CD4-positive, alpha-beta T cell treated with Interleukin-15 for 1 hour (primary cell): ENCODE data around the gene LONP1.
"Not testable (repeated sequence)": the region's sequence is repeated elsewhere in the genome, so short reads cannot be mapped to it uniquely, and the experiment has no call there.

Source experiments
- DNase-seq: peaks from one replicate; pipeline ENCODE4 v3.0.0-alpha.2; 2020

LONP1 gene, protein sequence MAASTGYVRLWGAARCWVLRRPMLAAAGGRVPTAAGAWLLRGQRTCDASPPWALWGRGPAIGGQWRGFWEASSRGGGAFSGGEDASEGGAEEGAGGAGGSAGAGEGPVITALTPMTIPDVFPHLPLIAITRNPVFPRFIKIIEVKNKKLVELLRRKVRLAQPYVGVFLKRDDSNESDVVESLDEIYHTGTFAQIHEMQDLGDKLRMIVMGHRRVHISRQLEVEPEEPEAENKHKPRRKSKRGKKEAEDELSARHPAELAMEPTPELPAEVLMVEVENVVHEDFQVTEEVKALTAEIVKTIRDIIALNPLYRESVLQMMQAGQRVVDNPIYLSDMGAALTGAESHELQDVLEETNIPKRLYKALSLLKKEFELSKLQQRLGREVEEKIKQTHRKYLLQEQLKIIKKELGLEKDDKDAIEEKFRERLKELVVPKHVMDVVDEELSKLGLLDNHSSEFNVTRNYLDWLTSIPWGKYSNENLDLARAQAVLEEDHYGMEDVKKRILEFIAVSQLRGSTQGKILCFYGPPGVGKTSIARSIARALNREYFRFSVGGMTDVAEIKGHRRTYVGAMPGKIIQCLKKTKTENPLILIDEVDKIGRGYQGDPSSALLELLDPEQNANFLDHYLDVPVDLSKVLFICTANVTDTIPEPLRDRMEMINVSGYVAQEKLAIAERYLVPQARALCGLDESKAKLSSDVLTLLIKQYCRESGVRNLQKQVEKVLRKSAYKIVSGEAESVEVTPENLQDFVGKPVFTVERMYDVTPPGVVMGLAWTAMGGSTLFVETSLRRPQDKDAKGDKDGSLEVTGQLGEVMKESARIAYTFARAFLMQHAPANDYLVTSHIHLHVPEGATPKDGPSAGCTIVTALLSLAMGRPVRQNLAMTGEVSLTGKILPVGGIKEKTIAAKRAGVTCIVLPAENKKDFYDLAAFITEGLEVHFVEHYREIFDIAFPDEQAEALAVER

DNA sequence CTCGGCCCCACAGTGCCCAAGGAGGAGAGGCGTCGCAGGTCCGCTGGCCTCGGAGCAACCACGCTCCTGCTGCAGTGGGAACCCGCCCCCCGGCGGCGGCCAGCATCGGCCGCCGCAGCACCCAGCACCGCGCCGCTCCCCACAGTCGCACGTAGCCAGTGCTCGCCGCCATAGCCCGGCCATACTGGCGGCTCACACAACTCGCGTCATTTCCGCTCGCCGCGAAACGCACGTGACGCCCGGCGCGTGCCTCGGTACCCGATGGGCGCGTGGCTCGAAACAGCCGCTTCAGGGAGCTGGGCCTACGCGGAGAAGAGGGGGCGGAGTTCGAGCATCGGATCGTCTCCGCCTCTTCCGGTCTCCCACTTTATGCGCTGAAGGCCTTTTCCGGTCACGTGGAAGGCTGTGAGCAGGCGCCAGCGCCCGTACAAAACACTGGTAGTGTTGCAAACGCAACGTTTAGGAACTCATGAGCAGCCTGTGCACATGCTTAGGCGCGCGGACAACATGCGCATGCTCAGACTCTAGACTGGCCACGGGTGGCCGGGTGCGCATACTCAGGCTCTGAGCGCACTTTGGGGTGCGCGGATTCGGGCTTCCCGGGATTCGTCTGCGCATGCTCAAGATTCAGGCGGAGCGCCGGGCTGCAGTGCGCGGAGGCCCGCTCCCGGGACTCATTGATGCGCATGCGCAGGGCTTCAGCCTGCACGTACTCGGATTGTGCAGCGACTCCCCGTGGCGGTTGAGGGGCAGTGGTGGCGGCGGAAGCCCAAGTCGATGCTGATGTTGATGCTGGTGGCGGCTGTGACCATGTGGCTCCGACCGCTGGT is at the start of gene LONP1, which contains the start of gene CATSPERD:
Gene LONP1 (minus strand): TSS at position 186 of the 830 bp plus-strand sequence. CDS start 14 bp downstream, at position 172.
Gene CATSPERD (plus strand): TSS at position 677 of the 830 bp plus-strand sequence. CDS start 101 bp downstream, at position 778.
- peak; percentile 99 for DNase-seq

DNA sequence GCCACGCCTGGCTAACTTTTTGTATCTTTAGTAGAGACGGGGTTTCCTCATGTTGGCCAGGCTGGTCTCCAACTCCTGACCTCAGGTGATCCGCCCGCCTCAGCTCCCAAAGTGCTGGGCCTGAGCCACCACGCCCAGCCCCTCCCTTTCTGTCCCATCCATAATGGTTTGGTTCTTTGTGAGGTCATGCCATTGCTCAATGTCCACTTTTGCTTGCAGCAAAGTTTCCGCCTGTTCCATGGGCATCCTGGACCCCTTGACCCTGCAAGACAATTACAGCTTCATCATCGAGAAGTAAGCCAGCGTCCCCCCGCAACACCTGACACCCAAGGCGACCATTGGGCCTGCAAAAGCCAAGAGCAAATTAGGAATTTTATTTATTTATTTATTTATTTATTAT is 48.0 kb upstream of the LONP1 start:
- DNase-seq: no peak

DNA sequence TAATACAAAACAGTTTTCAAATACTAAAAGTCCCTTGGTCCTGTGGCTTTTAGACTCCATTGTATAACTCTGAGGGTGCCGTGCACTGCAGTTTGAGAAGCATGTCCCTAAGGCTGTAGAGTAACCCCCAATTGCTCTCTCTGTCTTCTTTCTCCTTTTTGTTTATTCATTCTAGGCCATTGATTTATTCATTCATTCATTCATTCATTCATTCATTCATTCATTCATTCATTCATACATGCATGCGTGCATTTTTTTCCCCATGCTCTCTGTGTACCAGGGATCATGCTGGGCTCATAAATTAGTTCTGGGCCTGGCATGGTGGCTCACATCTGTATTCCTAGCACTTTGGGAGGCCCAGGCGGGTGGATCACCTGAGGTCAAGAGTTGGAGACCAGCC is 45.3 kb upstream of the LONP1 start:
- DNase-seq: no peak

DNA sequence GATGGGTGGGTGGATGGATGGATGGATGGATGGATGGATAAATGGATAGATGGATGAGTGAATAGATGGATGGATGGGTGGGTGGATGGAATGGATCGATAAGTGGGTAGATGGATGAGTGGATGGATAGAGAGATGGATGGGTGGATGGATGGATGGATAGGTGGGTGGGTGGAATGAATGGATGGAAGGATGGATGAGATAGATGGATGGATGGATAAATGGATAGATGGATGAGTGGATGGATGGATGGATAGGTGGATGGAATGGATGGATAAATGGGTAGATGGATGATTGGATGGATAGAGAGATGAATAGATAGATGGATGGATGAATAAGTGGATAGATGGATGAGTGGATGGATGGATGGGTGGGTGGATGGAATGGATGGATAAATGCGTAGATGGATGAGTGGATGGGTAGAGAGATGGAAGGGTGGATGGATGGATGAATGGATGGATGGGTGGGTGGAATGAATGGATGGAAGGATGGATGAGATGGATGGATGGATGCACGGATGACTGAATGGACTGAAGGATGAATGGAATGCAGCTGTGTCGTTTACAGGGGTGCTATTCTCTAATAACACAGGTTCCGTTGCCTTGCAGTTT is 42.8 kb upstream of the LONP1 start:
- no peak for DNase-seq

DNA sequence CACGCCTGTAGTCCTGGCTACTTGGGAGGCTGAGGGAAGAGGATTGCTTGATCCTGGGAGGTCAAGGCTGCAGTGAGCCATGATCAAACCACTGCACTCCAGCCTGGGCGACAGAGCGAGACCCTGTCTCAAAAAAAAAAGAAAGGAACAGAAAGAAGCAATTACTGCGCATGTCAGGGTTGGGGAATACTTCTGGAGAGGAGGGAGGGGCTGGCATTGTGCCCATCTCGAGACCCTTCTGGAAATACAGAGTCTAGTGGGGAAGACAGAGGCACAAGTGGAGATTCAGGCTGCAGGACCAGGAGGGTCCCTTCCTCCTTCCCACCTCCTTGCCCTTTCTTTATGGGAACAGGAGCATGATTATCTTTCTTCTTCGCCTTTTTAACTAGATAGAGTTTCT is 33.8 kb upstream of the LONP1 start:
- no peak for DNase-seq

DNA sequence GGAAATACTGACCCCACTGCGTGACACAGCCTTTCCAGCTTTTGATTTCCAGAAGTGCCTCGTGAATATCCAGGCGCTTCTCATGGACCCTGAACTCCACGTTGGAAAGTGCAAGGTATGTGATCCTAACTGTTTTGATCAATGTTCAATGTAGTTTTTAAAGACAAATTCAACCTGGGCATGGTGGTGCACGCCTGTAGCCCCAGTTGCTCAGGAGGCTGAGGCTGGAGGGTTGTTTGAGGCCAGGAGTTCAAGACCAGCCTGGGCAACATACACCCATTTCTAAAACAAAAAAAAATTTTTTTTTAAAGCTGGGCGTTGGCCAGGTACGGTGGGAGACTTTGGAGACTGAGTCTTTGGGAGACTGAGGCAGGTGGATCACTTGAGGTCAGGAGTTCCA is 31.8 kb upstream of the LONP1 start:
- DNase-seq: no peak

DNA sequence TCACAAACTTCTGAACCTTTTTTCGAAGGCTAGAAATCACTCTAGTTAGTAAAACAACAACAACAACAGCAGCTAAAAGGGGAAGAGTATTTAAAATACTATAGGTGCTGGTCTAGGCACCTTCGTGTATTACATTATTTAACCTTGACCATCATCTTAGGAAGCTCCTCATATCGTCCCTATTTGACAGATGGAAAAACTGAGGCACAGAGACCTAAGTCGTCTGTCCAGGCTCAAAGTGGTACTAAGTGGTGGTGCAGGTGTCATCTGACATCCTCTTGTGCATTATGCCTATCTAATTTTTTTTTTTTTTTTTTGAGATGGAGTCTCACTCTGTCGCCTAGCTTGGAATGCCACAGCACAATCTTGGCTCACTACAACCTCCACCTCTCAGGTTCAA is 29.6 kb upstream of the LONP1 start:
- DNase-seq: no peak

DNA sequence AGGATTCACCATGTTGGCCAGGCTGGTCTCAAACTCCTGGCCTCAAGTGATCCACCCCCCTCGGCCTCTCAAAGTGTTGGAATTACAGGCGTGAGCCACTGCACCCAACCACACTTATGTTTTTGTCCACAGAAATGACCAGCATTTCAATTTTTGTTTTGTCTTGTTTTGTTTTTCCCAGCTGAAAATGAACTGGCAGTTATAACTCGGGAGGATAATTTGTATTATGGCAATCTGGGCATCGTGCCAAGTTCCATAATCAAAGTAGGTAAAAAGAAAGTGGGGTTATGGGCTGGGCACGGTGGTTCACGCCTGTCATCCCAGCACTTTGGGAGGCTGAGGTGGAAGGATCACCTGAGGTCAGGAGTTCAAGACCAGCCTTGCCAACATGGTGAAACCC is 29.0 kb upstream of the LONP1 start:
- DNase-seq: not testable (repeated sequence)

DNA sequence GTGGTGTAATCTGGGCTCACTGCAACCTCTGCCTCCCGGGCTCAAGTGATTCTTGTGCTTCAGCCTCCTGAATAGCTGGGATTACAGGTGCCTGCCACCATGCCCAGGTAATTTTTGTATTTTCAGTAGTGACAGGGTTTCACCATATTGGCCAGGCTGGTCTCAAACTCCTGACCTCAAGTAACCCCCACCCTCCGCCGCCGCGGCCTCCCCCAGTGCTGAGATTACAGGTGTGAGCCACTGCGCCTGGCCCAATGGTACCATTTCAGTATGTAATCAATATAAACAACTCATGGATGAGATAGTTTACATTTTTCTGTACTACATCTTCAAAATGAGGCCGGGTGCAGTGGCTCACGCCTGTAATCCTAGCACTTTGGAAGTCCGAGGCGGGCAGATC is 25.1 kb upstream of the LONP1 start:
- DNase-seq: not testable (repeated sequence)

DNA sequence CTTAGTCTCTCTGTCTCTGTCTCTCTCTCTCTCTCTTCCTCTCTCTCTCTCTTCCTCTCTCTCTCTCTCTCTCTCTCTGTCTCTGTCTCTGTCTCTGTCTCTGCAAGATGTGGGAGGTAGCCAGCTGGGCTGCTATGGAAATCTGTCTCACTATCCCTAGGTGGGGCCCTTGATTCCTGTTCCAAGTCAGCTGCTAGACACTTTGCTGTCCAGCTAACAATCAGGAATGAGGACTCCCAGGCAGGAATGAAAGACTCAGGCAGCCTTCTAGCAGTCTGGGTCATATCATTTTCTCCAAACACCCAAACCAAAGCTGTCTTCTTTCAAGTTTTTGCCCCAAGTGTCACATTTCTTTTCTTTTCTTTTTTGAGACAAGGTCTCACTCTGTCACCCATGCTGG is 23.7 kb upstream of the LONP1 start:
- no peak for DNase-seq

DNA sequence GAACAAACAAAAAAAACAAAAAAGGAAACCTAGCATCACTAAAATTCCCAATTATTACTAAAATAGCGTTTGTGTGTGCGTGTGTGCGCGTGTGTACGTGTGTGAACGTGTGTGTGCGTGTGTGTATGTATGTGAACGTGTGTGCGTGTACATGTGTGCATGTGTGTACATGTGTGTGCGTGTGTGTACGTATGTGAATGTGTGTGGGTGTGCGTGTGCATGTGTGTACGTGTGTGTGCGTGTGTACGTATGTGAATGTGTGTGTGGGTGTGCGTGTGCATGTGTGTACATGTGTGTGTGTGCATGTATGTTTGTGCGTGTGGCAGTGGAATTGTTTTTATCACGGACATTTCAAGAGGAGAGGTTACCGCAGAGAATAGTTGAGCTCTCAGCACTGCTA is 22.1 kb upstream of the LONP1 start:
- no peak for DNase-seq

DNA sequence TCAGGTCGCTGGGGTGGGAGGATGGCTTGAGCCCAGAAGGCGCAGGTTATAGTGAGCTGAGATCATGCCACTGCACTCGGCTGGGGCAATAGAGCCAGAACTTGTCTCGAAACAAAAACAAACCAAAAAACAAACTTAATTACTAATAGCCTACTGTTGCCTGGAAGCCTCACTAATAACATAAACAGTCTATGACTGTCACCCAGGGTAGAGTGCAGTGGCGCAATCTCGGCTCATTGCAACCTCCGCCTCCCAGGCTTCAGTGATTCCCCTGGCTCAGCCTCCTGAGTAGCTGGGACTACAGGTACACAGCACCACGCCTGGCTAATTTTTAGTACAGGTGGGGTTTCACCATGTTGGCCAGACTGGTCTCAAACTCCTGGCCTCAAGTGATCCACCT is 18.5 kb upstream of the LONP1 start:
- DNase-seq: no peak

DNA sequence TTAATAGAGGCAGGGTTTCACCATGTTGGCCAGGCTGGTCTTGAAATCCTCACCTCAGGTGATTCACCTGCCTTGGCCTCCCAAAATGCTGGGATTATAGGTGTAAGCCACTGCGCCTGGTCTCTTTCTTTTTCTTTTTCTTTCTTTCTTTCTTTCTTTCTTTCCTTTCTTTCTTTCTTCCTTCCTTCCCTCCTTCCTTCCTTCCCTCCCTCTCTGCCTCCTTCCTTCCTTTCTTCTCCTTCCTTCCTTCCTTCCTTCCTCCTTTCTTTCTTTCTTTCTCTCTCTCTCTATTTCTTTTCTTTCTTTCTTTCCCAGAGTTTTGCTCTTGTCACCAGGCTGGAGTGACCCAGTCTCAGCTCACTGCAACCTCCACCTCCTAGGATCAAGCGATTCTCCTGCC is 13.2 kb upstream of the LONP1 start:
- DNase-seq: not testable (repeated sequence)

DNA sequence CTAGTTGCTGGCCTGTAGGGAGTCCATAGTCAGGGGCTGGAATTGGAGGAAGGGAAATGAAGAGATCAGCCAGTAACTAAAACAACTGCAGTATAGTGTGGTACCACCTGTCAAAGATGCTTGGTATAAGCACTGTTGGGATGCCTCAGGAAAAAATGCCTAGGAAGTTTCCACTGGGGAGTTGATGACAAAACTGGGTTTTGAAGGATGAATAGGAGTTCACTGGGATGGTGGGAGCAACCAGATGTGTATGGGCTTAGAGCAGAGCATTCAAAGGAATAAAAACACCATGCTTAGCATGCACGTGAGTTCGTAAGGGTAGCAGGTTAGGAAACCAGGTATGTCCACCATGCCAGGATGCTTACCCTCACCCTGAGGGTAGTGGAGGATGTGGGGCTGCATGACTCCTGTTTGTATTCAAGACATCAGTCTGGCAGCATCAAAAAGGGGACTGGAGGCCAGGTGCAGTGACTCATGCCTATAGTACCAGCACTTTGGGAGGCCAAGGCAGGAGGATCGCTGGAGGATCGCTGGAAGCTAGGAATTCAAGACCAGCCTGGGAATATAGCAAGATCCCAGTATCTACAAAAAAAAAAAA is 7.6 kb upstream of the LONP1 start:
- DNase-seq: no peak

DNA sequence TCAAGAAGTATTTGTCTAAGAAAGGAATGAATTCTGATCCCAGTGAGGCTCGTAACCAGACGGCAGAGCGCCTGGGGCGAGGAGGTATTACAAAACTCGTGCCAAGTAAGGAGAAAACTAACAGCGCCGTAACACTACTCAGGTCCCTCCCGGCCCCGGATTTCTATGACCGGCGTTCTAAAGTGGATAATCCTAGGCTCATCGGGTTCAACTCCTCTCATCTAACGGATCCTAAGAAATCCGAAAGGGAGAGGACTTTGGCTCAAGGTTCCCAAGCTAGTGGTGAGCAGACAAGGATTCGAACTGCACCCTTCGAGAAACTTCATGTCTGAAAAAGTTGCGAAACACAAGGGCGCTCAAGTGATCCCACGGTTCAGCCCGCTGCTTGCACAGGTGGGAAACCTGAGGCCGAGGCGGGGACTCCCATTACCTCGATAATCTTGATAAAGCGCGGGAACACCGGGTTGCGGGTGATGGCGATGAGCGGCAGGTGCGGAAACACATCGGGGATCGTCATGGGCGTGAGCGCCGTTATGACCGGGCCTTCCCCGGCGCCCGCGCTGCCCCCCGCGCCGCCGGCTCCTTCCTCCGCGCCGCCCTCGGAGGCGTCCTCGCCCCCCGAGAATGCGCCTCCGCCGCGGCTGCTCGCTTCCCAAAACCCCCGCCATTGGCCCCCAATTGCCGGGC is 529 bp downstream of the LONP1 start:
- no peak for DNase-seq

DNA sequence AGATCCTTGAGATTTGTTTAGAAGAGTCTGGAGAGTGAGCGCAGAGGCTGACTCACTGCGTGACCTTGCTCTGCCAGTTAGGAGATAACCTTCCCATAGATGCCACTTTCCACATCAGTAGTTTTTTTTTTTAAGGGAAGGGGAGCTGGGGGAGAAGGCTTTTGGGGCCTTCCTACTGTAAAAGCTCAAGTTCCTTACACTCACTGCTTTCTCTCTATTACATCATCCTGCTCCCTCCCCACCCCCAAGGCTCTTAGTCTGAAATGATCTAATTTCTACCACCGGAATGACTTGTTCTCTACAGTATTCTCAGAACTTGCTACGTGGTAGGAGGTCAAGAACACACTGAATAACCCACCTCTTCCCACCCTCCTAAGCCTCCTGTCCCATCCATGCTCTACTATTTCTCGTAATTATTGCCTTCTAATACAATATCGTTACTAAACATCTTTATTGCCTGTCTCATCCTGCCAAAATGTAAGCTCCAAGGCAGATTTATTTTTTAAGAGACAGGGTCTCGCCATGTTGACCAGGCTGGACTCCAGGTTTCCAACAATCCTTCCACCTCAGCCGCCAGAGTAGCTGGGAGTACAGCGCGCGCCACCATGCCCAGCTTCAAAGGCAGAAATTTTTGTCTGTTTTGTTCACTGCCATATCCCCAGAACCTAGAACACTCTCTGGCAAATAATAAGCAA is 1.2 kb downstream of the LONP1 start:
- no peak for DNase-seq

DNA sequence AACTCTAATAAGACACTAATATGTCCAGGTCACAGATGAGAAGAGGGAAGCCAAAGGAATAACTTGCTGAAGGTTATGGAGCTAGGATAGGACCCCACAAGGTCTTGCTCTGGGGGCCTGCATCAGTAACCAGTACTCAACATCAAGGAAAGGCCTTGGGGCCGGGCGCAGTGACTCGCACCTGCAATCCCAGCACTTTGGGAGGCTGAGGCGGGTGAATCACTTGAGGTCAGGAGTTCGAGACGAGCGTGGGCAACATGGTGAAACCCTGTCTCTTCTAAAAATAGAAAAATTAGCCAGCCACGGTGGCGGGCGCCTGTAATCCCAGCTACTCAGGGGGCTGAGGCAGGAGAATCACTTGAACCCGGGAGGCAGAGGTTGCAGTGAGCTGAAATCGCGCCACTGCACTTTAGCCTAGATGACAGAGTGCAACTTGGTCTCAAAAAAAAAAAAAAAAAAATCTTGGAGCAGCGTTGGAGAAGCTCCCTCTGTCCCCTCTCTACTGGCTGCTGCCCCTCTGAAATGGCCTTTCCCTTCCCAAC is 1.8 kb downstream of the LONP1 start:
- no peak for DNase-seq

DNA sequence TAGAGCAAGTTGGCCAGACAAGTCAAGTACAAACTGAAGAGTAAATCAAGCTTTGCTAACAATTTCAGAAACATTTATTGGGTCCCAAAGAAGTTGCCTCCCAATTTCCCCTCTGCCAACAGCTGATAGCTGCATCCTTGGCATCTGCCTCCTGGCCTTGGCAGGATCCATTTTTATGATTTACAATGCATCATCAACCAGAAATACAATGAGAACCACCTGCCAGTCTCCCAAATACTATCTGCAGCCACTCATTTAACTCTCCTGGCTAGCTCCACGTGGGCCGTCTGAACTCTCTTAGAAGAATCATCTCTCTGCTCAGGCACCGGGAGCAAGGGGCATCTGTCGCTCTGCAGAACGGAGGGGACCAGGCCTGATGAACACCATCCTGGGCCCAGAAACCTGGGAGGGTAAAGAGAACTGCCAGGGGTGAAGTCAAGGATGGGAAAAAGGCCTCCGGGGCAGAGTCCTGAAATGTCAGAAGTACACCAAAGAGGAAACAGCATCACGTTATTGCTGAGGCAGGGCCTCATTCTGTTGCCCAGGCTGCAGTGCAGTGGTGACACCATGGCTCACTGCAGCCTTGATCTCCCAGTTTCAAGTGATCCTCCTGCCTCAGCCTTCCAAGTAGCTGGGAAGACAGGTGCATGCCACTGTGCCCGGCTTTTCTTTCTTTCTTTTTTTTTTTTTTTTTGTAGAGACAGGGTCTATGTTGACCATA is 2.6 kb downstream of the LONP1 start:
- DNase-seq: no peak

DNA sequence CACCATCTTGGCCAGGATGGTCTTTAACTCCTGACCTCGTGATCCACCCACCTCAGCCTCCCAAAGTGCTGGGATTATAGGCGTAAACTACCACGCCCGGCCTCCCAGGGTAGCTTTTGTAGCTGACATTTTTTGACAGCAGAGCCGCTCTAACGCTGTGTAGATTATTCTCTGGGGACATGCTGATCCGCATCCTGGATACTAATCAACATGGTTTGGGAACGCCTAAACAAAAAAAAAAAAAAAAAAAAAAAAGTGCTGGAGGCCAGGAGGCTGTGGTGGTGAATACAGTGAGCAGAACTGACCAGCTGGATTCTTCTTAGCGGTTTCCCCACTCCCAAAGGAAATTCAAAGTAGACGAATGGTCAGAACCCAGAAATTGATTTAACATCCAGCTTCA is 5.1 kb downstream of the LONP1 start:
- no peak for DNase-seq

DNA sequence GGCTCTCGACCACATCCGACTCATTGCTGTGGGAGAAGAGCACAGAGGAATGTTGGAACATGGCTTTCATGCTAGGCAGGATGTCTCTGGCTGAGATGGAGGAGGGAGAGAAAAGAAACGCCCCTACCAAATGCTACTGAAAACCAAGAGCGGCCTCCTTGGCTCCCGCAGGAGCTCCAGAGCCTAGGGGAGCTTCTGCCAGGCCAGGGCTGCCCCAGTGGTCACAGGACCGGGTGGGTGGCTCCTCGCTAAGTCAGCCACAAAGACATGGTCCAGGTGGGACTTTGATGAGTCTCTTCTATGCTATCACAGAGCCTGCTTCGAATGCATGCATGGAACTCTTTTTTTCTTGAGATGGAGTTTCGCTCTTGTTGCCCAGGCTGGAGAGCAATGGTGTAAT is 6.7 kb downstream of the LONP1 start:
- DNase-seq: no peak
